NCI-H1417 treated with DMSO at 0.1 percent for 48 hours (cell line): ENCODE results near the gene NRXN3.

Experiments
- DNase-seq: peaks from one replicate; lab custom pipeline; 2025; lab: John Stamatoyannopoulos, UW

Gene NRXN3

DNA sequence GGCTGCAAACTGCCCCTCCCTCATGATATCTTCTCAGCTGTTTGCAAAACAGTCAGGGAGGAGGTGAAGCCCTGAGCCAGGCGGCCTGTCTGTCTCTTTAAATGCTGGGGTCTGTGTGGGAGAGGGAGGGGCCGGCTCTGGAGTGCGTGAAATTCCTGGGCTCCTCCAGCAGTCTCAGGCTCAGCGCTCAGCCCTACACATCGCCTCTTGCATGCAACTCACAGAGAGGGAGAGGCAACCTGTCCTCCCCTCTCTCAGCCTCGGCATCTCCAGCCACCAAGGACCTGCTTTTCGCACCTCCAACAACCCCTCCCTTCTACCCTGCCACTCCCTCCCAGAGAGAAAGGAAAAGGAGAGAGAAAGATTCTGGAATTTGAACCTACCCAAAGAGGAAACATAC, at the start of gene NRXN3:
TSS of gene NRXN3 (plus strand) at position 171 of the 400 bp plus-strand sequence. CDS start 72,721 bp downstream, outside the sequence.
- no peak for DNase-seq

DNA sequence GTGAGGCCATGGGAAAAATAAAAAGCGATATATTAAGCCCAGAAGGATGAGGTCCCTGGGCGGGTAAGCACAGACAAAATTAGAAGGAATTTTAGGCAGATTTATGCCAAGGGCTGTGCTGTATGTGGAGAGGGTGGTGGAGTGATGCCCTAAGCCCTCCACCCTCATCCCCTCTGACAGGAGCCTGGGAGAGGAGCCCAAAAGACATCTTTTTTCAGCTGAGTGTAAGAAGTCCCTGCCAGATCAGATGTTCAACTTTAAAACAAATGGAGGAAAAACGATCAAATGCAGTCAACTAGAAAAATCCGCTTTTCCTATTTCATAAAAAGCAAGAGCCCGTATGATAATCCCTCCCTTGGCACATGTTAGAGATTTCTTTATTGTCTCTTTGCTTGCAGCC, 47.7 kb upstream of the NRXN3 start:
- no peak for DNase-seq

GRCh38 chr14:78123650-78124253, 46.4 kb upstream of the NRXN3 start:
- DNase-seq = no peak

GRCh38 chr14:78127961-78128360, 42.2 kb upstream of the NRXN3 start:
- no peak for DNase-seq

GRCh38 chr14:78129375-78129774, 40.8 kb upstream of the NRXN3 start:
- DNase-seq = no peak

- no peak for DNase-seq
Measured at GRCh38 chr14:78130356-78130755, 39.8 kb upstream of the NRXN3 start.

DNA sequence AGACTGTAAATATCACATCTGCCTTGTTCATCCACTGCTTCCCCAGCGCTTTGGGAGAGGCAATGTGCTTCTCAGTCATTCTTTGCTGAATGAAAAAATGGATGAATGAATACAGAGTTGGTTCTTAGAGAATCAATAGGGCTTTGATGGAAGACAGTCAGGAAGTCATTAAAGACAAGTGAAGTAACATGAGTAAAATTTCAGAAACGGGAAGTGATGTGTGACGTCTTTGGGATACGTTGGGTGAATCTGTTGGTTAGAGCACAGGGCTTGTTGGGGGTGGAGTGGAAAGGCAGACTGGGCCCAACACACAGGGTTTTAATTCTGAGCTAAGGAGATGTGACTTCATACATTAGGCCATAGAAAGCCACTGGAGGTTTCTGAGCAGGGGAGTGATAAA, 39.0 kb upstream of the NRXN3 start:
- DNase-seq = no peak

DNA sequence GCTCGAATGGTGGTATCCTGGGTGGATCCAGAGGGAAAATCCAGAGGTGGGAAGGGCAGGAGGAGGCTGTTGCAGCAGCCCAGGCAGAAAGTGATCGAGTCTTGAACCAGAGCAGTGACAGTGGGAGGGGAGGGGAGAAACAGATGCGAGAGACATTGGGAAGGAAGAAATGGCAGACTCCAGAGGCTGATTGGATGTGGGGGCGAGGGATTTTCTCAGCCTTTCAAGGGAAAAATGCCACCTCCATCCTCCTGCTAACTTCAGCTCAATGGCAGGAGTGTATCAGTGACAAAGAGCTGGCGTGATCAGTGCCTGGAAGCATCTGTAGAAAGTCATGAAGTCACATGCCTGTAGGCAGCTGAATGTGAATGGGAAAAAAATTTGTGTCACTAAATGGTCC, 38.6 kb upstream of the NRXN3 start:
- no peak for DNase-seq

- no peak for DNase-seq
Measured at GRCh38 chr14:78135450-78135891, 34.7 kb upstream of the NRXN3 start.

DNA sequence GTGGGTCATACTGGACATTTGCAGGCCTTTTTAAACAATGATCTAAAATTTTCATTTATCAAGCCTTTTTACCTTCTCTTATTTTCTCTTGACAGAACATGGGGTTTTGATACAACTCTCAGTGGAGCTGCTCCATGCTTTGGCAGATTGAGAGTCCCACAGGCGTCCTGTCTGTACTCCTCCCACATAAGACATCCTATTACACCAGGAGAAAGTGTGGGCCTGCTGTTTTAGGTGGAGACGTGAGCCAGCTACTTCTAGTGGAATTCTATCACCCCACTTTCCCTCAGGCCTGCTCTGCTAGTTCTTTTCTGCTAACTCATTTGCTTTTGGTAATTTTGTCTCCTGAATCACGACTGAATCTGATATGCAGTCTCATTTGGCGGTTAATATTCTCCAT, 33.5 kb upstream of the NRXN3 start:
- no peak for DNase-seq

GRCh38 chr14:78141590-78141989, 28.6 kb upstream of the NRXN3 start:
- peak; percentile 12 for DNase-seq

GRCh38 chr14:78142998-78143397, 27.2 kb upstream of the NRXN3 start:
- DNase-seq = no peak

- no peak for DNase-seq
Measured at GRCh38 chr14:78143489-78144145, 26.6 kb upstream of the NRXN3 start.

DNA sequence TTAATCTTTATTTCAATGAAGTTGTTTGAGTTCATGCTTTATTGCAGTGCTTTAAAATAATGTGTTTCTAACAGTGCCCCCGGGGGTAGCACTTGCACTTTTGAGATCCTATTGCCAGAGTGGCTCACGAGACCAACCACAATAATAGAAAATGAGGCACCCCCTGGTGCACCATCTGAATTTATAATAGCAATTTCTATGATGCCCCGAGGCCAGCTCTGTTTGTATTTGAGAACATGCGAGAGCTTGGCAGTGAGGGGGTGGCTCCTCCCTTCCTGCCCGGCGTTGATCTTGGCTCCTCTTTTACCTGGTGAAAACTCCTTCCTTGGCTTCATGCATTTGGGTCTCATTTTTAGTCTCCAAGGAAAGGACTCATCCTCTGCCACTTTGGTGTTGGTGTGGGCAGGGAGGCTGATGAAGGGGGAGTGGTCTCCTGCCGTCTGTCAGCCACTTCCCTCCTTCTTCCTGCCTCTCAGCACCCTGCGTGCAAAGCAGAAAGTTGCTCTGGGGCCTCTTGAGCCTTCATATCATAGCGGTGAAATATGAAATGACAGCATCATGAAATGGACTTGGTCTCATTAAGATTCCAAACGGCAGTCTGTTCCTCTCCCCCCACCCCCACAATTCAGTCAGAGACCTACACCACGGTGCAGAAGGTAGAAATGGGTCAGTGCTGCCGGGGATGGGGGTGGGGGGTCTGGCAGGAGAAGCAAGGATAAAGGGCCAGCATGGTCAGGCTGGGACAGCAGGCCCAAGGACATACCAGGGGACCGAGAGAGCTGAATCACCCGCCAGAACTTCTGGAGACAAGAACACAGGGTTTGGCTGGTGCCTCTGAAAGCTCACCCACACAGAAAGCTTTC, 17.7 kb upstream of the NRXN3 start:
- DNase-seq = peak; percentile 96

DNA sequence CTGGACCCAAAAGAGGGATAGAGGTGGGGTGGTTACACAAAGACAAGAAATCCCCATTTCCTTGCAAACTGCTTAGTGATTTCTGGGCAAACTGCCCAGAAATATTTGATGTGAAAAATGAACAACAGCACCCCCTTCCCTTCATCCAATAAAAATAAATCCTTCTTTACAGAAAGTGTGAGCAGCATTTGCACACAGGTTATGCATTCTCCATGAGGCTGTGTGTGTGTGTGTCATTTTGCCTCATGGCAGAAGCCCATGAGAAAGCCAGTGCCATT, 17.2 kb upstream of the NRXN3 start:
- no peak for DNase-seq

GRCh38 chr14:78154827-78155226, 15.3 kb upstream of the NRXN3 start:
- no peak for DNase-seq

GRCh38 chr14:78156196-78156595, 14.0 kb upstream of the NRXN3 start:
- DNase-seq = no peak

- no peak for DNase-seq
Measured at GRCh38 chr14:78157494-78158437, 12.4 kb upstream of the NRXN3 start.

DNA sequence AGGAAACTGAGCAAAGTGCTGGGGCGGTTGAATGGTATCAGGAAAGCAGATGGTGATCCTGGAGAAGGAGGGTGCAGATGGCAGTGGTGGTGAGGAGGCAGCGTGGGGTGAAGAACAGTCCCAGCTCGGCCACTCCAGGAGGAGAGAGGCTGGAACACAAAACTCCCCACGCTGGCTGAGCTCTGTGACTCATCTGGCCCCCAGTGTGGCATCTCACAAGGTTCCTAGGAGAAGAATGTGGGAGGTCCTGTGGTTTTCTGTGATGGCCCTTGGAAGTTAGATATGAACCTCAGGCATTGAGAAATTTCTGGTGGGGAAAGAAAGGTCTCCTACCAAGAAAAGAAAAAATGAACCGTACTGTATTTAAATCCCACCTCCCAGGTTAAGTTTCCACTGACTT, 8.0 kb upstream of the NRXN3 start:
- no peak for DNase-seq

- no peak for DNase-seq
Measured at GRCh38 chr14:78164226-78164853, 5.8 kb upstream of the NRXN3 start.

GRCh38 chr14:78172428-78172827, 2.3 kb downstream of the NRXN3 start:
- no peak for DNase-seq
